Transverse colon (tissue), 3 donors: ENCODE data around the gene ARFGAP3.

ENCODE experiments used
- EP300 ChIP-seq: sonication (generic); formaldehyde crosslinking; IDR thresholded peaks from one replicate; pipeline ENCODE4 v1.6.1; 2017; ENCODE audit warnings: antibody characterized with exemption, low read depth
- POLR2AphosphoS5 ChIP-seq, 3 donors: sonication (generic); formaldehyde crosslinking; IDR thresholded peaks; one replicate each; pipeline ENCODE4 v1.6.1; 2016; ENCODE audit warnings: antibody characterized with exemption in 3 of 3

DNA sequence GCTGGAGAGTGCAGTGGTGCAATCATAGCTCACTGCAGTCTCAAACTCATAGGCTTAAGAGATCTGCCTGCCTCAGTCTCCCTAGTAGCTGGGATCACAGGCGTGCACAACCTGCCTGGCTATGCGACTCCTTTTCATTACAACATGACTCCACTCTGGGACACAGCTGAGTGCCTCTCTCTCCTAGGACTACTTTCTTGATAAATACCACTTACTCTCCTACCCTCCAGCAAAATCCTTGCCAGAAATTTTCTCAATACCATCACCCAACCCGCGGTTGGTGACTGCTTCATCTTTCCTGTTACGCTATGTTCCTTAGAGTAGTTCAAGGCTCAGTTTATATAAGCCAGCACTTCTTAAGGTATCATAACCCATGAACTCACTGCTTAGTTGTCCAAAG lies 26.9 kb downstream of the ARFGAP3 start:
- no peak for TF ChIP-seq POLR2AphosphoS5 (IDR thresholded peaks at IDR 0.05)
- no peak for TF ChIP-seq EP300
